ENCODE results near the gene MTCP1.

Gene MTCP1, protein sequence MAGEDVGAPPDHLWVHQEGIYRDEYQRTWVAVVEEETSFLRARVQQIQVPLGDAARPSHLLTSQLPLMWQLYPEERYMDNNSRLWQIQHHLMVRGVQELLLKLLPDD

GRCh38 chrX:155070975-155071693 lies at the start of gene MTCP1, which contains the start of the genes BRCC3 and CMC4:
MTCP1 (minus strand) TSS chrX:155071136; CDS start chrX:155066010, 5,126 bp downstream.
BRCC3 (plus strand) TSS chrX:155071508; CDS start chrX:155071528, 20 bp downstream.
CMC4 (minus strand) TSS chrX:155071136; CDS start chrX:155064023, 7,113 bp downstream.
- DNase-seq (ENCODE audit: low spot score): peak; percentile 93

DNA sequence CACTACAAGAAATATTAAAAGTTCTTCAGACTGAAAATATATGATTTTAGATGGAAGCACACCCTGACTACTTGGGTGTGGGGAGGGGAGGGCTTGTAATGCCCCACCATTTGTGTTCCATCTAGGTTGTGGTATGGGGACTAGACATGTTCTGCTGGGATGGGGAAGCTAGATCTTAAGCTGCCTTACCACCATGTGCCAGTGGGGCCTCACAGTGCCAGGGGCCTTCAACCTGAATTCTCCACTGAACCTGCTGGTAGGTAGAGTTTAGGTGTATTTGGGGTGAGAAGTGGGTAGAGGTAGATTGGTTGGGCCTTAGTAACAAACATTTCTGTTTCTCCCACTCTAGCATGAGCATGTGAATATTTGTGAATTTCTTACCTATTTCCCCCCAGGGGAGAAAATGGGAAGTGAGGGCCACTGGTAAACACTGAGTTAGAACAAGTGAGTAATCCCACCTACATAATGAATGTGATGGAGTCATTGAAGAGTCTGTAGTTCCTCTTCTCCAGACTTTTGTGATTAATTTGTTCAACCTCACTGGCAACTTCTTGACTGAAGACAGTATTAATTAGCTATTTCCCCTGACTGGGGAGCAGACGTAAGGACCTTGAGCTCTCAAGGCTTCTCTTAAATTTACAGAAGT lies 44.4 kb upstream of the MTCP1 start:
- no peak for DNase-seq (ENCODE audit: low spot score)

- no peak for DNase-seq (ENCODE audit: low spot score)
Measured at GRCh38 chrX:155113097-155113496, 42.2 kb upstream of the MTCP1 start.

- DNase-seq (ENCODE audit: low spot score): no peak
Measured at GRCh38 chrX:155112171-155112570, 41.2 kb upstream of the MTCP1 start.

DNA sequence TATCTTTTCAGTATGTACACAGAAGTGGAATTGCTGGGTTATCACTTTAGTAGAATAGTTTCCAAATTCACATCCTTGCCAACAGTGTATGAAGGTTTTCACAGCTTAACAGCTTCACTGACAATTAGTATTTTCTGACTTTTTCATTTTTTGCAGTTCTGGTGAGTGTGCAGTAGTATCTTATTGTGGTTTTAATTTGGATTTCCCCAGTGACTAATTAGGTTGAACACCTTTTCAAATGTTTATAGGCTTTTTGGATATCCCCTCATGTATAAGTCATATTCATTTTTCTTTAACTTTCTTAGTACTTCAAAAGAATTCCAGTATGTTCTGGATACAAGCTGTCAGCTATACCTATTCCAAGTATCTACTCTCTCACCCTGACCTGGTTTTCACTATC lies 37.5 kb upstream of the MTCP1 start:
- no peak for DNase-seq (ENCODE audit: low spot score)

- no peak for DNase-seq (ENCODE audit: low spot score)
Measured at GRCh38 chrX:155105919-155106318, 35.0 kb upstream of the MTCP1 start.

DNA sequence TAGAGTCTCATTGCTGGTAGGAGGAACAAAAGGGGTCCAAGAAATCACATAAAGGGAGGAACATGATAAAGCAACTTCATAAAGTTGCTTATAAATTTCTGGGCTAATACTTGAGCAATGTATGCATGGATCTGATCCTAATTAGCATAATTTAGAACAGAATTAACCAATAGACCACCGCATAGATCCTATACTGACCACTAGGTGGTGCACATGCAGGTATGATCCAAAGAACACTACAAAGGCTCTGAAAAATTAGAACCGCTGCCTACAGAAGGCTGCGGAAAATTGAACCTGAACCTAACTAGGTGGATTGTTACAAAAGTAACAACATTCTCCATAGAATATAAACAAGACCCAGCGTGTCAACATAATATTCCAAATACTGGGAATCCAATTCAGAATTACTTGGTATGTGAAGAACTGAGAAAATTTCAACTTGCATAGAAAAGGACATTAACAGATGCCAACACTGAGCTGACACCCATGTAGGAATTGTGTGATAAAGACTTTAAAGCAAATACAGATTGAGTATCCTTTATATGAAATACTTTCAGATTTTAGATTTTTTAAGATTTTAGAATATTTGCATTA lies 23.6 kb upstream of the MTCP1 start:
- DNase-seq (ENCODE audit: low spot score): no peak

DNA sequence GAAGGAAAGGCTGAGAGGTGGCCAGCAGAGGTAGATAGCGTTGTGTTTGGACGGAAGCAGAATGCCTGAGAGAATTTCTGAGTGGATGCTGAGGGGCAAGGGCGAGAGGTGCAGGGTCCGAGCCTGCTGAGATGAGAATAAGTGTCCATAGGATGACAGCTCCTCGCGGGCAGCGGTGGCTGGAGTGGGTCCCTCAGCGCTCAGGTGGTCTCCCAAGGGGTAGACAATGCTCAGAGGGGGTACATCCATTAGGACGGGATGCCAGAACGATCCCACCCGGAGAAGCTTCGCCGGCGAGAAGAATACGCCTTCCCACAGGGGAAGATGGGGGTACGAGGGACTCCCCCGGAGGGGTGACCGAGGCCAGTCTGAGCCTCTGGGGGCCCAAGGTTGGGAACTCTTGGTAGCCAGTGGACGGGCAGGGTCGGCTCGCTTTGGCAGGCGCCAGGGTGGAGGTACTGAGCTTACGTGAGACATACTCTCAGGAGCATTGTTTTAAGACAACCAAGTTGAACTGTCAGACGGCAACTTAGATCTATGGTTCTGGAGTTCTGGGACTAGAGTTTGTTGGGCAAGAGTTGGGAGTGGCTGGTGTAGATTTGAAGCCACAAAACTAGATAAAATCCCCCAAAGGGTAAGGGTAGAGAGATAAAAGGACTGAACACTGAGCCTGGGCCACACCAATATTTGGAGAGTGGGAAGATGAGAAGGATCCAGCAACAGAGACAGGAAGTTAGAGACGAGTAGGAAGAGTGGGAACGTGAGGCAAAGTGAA lies 16.2 kb upstream of the MTCP1 start:
- DNase-seq (ENCODE audit: low spot score): no peak

DNA sequence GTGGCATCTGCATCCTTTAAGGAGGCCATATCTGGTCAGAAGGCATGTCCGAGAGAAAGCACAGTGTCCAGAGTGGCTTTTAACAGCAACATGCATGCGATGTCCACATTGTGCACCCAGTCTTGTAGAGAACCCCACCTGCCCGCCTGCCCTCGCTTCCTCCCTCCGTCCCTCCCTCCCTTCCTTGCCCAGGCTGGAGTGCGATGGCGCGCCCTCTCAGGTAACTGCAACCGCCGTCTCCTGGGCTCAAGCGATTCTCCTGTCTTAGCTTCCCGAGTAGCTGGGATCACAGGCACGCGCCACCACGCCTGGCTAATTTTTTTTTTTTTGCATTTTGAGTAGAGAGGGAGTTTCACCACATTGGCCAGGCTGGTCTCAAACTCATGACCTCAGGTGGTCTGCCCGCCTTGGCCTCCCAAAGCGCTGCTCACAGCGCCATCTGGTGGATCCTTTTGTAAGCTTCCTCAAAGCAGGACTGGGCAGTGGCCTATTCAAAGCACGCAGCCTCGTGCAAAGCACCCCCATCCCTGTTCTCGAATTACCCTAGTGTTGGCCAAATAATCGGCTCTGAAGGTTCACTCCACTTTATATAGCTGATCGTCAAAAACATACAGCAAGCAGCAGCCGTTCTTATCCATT lies 15.4 kb upstream of the MTCP1 start:
- no peak for DNase-seq (ENCODE audit: low spot score)

GRCh38 chrX:155071694-155072280 lies 851 bp upstream of the MTCP1 start:
- DNase-seq (ENCODE audit: low spot score): no peak

DNA sequence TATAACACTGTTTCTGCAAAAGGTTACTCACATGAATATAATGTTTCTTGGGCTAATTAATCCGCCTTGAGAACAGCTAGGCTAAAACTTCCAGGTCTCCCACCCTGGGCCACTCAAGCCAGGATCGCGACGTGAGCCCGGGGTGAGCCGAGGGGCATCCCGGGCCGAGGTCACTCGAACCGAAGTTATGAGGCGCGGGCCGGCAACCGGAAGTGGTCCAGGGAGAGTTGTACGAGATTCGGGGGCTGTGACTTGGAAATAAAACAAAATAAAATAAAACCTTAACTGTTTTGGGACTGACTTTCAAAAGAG lies 317 bp downstream of the MTCP1 start:
- no peak for DNase-seq (ENCODE audit: low spot score)

GRCh38 chrX:155070038-155070437 lies 898 bp downstream of the MTCP1 start:
- DNase-seq (ENCODE audit: low spot score): no peak

- no peak for DNase-seq (ENCODE audit: low spot score)
Measured at GRCh38 chrX:155069414-155069813, 1.5 kb downstream of the MTCP1 start.

GRCh38 chrX:155068165-155068564 lies 2.8 kb downstream of the MTCP1 start:
- DNase-seq (ENCODE audit: low spot score): peak; percentile 42

DNA sequence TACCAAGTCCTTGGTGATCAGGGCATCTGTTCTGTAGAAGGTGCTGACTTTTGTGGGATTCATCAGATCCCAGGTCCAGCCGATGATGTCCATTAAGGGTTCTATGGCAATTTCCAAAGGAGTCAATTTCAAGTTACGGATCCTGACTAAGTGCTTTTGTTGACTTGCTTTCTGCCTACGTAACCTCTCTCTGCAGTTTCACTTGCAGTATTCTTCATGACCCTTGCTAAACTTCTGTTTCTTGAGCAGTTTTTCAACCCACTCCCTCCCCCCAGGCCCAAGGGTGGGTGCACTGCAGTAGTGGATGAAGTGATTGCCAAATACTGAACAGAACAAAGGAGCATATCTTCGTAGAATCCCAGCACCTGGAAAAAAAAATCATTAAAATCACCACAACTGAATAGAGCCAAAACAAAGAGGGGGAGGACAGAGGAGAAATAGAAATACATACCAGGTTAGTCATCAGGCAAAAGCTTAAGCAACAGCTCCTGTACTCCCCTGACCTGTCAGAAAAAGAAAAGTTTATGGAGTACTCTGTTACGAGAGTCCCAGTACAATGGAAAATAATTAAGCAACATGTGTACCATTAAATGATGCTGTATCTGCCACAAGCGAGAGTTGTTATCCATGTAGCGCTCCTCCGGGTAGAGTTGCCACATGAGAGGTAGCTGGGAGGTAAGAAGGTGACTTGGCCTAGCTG lies 5.8 kb downstream of the MTCP1 start:
- DNase-seq (ENCODE audit: low spot score): peak; percentile 25

GRCh38 chrX:155061760-155062159 lies 9.2 kb downstream of the MTCP1 start:
- no peak for DNase-seq (ENCODE audit: low spot score)

DNA sequence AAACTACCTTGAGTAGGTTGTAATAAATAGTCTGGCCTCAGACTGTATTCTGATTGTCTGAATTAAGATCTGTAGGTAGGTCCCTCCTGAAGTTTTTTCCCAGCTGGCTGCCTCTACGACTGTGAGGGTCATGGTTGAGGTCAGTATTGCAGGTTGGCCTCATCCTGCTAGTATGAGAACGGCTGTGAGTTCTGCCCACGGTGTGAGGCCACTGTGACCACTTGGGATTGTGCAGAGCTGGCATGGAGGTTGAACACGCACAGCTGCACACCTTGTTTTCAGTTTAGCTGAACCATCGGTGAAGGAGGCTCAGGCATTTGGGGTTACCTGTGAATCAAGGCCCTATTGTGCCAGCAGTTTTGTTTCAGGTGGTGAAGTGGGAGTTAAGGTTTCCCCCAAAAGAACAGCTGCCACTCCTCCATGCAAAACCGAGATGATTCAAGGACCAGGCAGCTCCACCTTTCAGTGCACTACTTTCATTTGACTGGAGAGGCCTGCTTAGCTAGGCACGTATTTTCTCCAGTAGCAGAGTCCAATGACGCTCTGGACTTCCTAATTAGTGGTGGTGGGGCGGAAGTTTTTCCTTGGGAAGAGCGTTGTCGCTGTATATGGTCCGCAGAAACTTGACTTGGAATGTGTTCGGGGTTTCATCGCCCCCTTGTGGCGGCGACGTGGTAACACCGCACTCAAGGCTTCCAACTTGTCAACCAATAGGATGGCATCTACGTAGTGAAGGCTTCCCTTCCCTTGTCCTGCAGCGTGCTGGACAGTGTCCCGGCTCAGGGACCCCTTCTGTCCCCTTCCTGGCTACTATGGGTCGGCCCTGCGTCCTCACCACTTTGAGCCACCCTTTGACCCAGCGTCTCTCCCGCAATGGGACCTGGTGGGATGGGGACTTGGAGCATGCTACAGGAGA lies 13.8 kb downstream of the MTCP1 start:
- peak; percentile 61 for DNase-seq (ENCODE audit: low spot score)

DNA sequence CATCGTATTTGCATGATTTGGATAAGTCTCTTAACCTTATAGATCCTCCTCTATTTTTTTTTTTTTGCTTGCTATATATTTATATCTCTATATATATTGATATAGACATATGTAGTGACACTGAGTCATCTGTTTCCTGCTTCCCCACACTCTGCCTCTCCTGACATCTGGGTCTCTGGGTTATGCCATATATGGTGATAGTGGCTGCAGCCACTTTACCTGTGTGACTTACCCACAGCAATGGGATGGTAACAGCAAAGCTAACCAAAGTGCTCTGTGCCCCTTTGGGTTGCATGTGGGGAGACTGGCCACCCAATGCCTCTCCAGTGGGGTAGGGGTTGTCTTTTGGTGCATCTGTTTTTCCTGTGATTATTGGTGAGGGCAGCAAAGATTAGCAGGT lies 14.5 kb downstream of the MTCP1 start:
- no peak for DNase-seq (ENCODE audit: low spot score)

- no peak for DNase-seq (ENCODE audit: low spot score)
Measured at GRCh38 chrX:155055494-155055893, 15.4 kb downstream of the MTCP1 start.

DNA sequence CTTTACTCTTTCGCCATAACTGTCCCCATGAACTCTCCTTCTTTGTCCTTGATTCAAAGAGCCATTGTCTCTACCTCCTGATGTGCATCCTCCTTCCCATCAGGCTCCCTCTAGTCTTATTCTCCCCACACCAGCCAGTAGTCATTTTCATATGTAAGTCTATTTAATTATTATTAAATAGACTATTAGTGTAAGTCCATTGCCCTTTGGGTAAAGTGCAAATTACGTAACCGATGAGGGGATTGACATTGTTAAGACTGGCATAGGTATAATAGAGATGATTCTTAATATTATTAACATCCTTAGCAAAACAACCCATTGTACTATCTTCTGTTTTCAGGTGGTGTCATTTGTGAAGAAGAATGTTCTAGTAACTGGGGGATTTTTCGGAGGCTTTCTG lies 16.7 kb downstream of the MTCP1 start:
- no peak for DNase-seq (ENCODE audit: low spot score)

All from AG08396 (cell line).